HepG2 (cell line): ENCODE results near the gene PDIA2. TPM values are rescaled to one million over a fixed set of nuclear protein-coding genes. Genes with fewer than 3 reads are reported as not detected.

ENCODE experiments used
- ATAC-seq: fragments of 200-7000 bp; cut with Tn5 transposase; 3 replicates; pipeline ENCODE4 v1.9.1; 2020; ENCODE audit warnings: mild to moderate bottlenecking, moderate library complexity
- BruUV-seq: library from RNA; stranded (reverse); fragments of 400-500 nt; replicated peaks from 2 replicates; lab custom pipeline; 2021; lab: Mats Ljungman, UMichigan
- CTCF ChIA-PET: fragments of 300-600 bp; formaldehyde crosslinking; extraction: SDS; loops from one replicate; lab custom pipeline; 2021; ENCODE audit warnings: low total read pairs, inconsistent platforms, low intra/inter-chr PET ratio; lab: Yijun Ruan, JAX
- POLR2A ChIA-PET: fragments of 350-600 bp; sonication (Branson Sonifier 250); formaldehyde crosslinking; loops from one replicate; lab custom pipeline; 2020; ENCODE audit warnings: antibody characterized with exemption, inconsistent platforms; lab: Yijun Ruan, JAX
- DNase-seq: peaks from one replicate; pipeline ENCODE4 v3.0.0-alpha.2; 2015; ENCODE audit warnings: low spot score
- FAIRE-seq: peaks from 3 replicates; lab custom pipeline; 2011; peaks lifted over from hg19 to GRCh38; lab: Jason Lieb, UNC
- H2AFZ ChIP-seq: one replicate; pipeline ENCODE4 v1.6.1; 2011; ENCODE audit warnings: low read length, inconsistent platforms
- H3K27ac ChIP-seq: fragments of 300-600 bp; 3 replicates; pipeline ENCODE4 v1.8.0; 2011; ENCODE audit warnings: mixed run types, mild to moderate bottlenecking, mixed read lengths, low read length, inconsistent platforms; ENCODE audit not compliant: insufficient read depth; ENCODE audit errors: extremely low read length
- H3K27me3 ChIP-seq, 2 experiments: fragments of 200-600 bp in 1 of 2; 2 replicates in 1 of 2; 3 replicates in 1 of 2; pipeline versions ENCODE4 v1.6.0 to v1.8.0; 2011; ENCODE audit warnings: low read length in 2 of 2, mild to moderate bottlenecking in 2 of 2, moderate library complexity in 2 of 2, inconsistent platforms in 1 of 2; ENCODE audit not compliant: insufficient read depth in 2 of 2, control insufficient read depth in 1 of 2
- H3K36me3 ChIP-seq, 2 experiments: fragments of 200-600 bp in 1 of 2; replicated peaks in 1 of 2; 2 replicates in 1 of 2; 3 replicates in 1 of 2; pipeline versions ENCODE4 v1.5.1 to v1.8.0; 2011; ENCODE audit warnings: low read length in 2 of 2, inconsistent platforms in 1 of 2; ENCODE audit not compliant: insufficient read depth in 2 of 2, control insufficient read depth in 1 of 2
- H3K4me1 ChIP-seq: 2 replicates; pipeline ENCODE4 v1.5.1; 2012; ENCODE audit warnings: low read length, inconsistent platforms; ENCODE audit not compliant: insufficient read depth
- H3K4me2 ChIP-seq: 2 replicates; pipeline ENCODE4 v1.6.0; 2011; ENCODE audit warnings: low read depth, low read length, inconsistent platforms
- H3K4me3 ChIP-seq, 3 experiments: fragments of 200-600 bp in 1 of 3; sonication (generic), shearing (Covaris generic) in 1 of 3; replicated peaks in 1 of 3; 2 replicates each; pipeline ENCODE4 v1.5.1; 2011 to 2016; ENCODE audit warnings: low read length in 3 of 3, inconsistent platforms in 2 of 3, low read depth in 2 of 3, mild to moderate bottlenecking in 2 of 3, control low read depth in 1 of 3, mixed read lengths in 1 of 3; ENCODE audit not compliant: insufficient read depth in 1 of 3
- H3K79me2 ChIP-seq: one replicate; pipeline ENCODE4 v1.6.1; 2011; ENCODE audit warnings: low read length, inconsistent platforms; ENCODE audit not compliant: insufficient read depth
- H3K9ac ChIP-seq: 2 replicates; pipeline ENCODE4 v1.6.0; 2011; ENCODE audit warnings: mild to moderate bottlenecking, low read depth, low read length, inconsistent platforms; ENCODE audit not compliant: insufficient read depth
- H3K9me3 ChIP-seq: 2 replicates; pipeline ENCODE4 v1.5.1; 2012; ENCODE audit warnings: mild to moderate bottlenecking, low read length
- H4K20me1 ChIP-seq: 2 replicates; pipeline ENCODE4 v1.6.0; 2011; ENCODE audit warnings: inconsistent platforms, mild to moderate bottlenecking, low read length, moderate library complexity; ENCODE audit not compliant: insufficient read depth
- ASH2L ChIP-seq: fragments of 300-600, 200-600 bp; sonication (generic); IDR thresholded peaks from 2 replicates; pipeline ENCODE4 v1.7.0; 2017; ENCODE audit warnings: low read depth, mild to moderate bottlenecking, moderate library complexity, mixed read lengths, low read length; ENCODE audit not compliant: insufficient read length
- GATA4 ChIP-seq: sonication (generic); IDR thresholded peaks from 2 replicates; pipeline ENCODE4 v1.6.1; 2016; ENCODE audit warnings: antibody characterized with exemption, low read depth, borderline replicate concordance
- GATAD1 ChIP-seq: IDR thresholded peaks from 2 replicates; pipeline ENCODE4 v1.6.1; 2016; ENCODE audit warnings: missing genetic modification reagents, missing compliant biosample characterization
- NCOA5 ChIP-seq: sonication (generic); formaldehyde crosslinking; IDR thresholded peaks from 2 replicates; pipeline ENCODE4 v1.4.0; 2020; ENCODE audit warnings: missing genetic modification reagents
- NKX3-1 ChIP-seq: sonication (generic); formaldehyde crosslinking; IDR thresholded peaks from 2 replicates; pipeline ENCODE4 v1.5.0; 2020; ENCODE audit warnings: missing genetic modification reagents
- ZBTB40 ChIP-seq, 2 experiments: fragments of 450-650 bp in 1 of 2; sonication (generic) in 1 of 2; formaldehyde crosslinking in 1 of 2; IDR thresholded peaks; 2 replicates each; pipeline versions ENCODE4 v1.6.1 to v1.8.0; 2016 to 2022; ENCODE audit warnings: antibody characterized with exemption in 1 of 2, mild to moderate bottlenecking in 1 of 2, missing genetic modification reagents in 1 of 2
- ZMAT3 ChIP-seq: sonication (generic); formaldehyde crosslinking; conservative IDR thresholded peaks from 2 replicates; pipeline ENCODE4 v1.7.0; 2021; ENCODE audit warnings: missing genetic modification reagents
- ZNF333 ChIP-seq: sonication (generic); formaldehyde crosslinking; IDR thresholded peaks from 2 replicates; pipeline ENCODE4 v1.4.0; 2020; ENCODE audit warnings: mild to moderate bottlenecking, missing genetic modification reagents, borderline replicate concordance
- ZNF614 ChIP-seq: IDR thresholded peaks from 2 replicates; pipeline ENCODE4 v1.6.1; 2018; ENCODE audit warnings: missing biosample characterization, missing genetic modification reagents, inconsistent platforms, borderline replicate concordance
- ZNF709 ChIP-seq: sonication (generic); formaldehyde crosslinking; IDR thresholded peaks from 2 replicates; pipeline ENCODE4 v1.5.0; 2020; ENCODE audit warnings: mild to moderate bottlenecking, missing genetic modification reagents
- ZSCAN25 ChIP-seq: sonication (generic); formaldehyde crosslinking; IDR thresholded peaks from 2 replicates; pipeline ENCODE4 v1.8.0; 2022; ENCODE audit warnings: mild to moderate bottlenecking, missing genetic modification reagents
- ZUFSP ChIP-seq: sonication (generic); formaldehyde crosslinking; IDR thresholded peaks from 2 replicates; pipeline ENCODE4 v1.9.0; 2021; ENCODE audit warnings: missing genetic modification reagents, mild to moderate bottlenecking, borderline replicate concordance
- WGBS: methylation state at CpG from one replicate; pipeline ENCODE4 v1.1.6; 2017; ENCODE audit warnings: low lambda C conversion rate; 5-methylcytosine and 5-hydroxymethylcytosine counted together
- in situ Hi-C: cut with HindIII; loops from 2 replicates; pipeline ENCODE4 v1.10.0; 2017; ENCODE audit warnings: low pct_unique_long_range_greater_than_20kb; ENCODE audit not compliant: extremely low pct_ligation_motif_present
- intact Hi-C: fragments of 100-400 bp; cut with micrococcal nuclease; formaldehyde crosslinking; loops from one replicate; pipeline ENCODE4 v1.10.0; 2022; ENCODE audit not compliant: unreplicated experiment
- polyA plus RNA-seq, 8 experiments: library from polyadenylated mRNA; depleted of rRNA in 3 of 8; stranded (reverse) in 7 of 8; unstranded in 1 of 8; fragments of >200 nt; fragmentation: Illumina TruSeq in 4 of 8; extraction: Trizol in 4 of 8; gene quantifications; 2 replicates each; pipeline versions ENCODE4 v1.2.1 to v1.2.3, GENCODE V29; 2011 to 2016; ENCODE audit warnings: low read depth in 4 of 8, missing spikeins in 1 of 8, mixed read lengths in 1 of 8; ENCODE audit not compliant: insufficient read depth in 1 of 8
- total RNA-seq, 5 experiments: library from RNA; depleted of rRNA; stranded (reverse); fragments of >200 nt; fragmentation: Illumina TruSeq; extraction: Trizol; gene quantifications; 2 replicates each; pipeline ENCODE4 v1.2.3, GENCODE V29; 2016; ENCODE audit warnings: low read depth in 1 of 5

PDIA2 gene
- total and polyA plus RNA-seq, 2 of the 13 experiments (the other 11 are each of a cell fraction or from before 2014, with no cell fraction given), result 0.35 to 1.9 TPM

- Histone ChIP-seq H3K4me1 (peaks cover 40% of the 10 kb centered on the region), H3K27me3 (peaks cover 19 to 74% of the 10 kb centered on the region in 2 experiments; a peak in 4 of 5 replicates), H3K9me3 (no peaks in the 10 kb centered on the region), H3K79me2 (no peaks in the 10 kb centered on the region), H3K27ac (no peak overlapping the region), H3K9ac (no peak overlapping the region), H4K20me1 (no peaks in the 10 kb centered on the region), H3K4me2 (no peak overlapping the region; the same call in 1 of the 2 replicates), H3K4me3 (peak overlapping the region in 1 of 3 experiments; percentile 42; a peak in 1 of 6 replicates), H2AFZ (no peak overlapping the region), H3K36me3 (no peaks in the 10 kb centered on the region)
- 33% methylated on average over 10 of the region's 30 CpGs for WGBS
- in situ Hi-C loops, result loop anchor here (5.0 kb wide), 1 partner anchor 89 kb away; no protein-coding TSS in a partner anchor
- ChIA-PET POLR2A (no interaction called here), CTCF (interaction anchor here (1.9 kb wide), 1 partner anchor 88 kb away, joined by 8 read pairs; no protein-coding TSS in a partner anchor)
- FAIRE-seq (no peak), DNase-seq (no peak), ATAC-seq (peak; percentile 21)
- no TSS peak for BruUV-seq
- intact Hi-C loops, result no loop called here
- TF ChIP-seq ZNF614 (CRISPR knock-in tag), result no peak
- TF ChIP-seq NCOA5 (CRISPR knock-in tag), result no peak
- no peak for TF ChIP-seq ASH2L
- no peak for TF ChIP-seq ZBTB40 (IDR thresholded peaks at IDR 0.05)
- no peak for TF ChIP-seq ZBTB40 (CRISPR knock-in tag; IDR thresholded peaks at IDR 0.05)
- TF ChIP-seq ZMAT3 (CRISPR knock-in tag), result no peak
- no peak for TF ChIP-seq GATAD1
- no peak for TF ChIP-seq ZNF709
- no peak for TF ChIP-seq ZUFSP (CRISPR knock-in tag)
- no peak for TF ChIP-seq GATA4
- no peak for TF ChIP-seq ZNF333
- no peak for TF ChIP-seq ZSCAN25 (CRISPR knock-in tag)
- TF ChIP-seq NKX3-1 (CRISPR knock-in tag), result no peak
Observed at GRCh38 chr16:273547-274421, 9.2 kb upstream of the PDIA2 start.
